Small intestine (tissue), 7 donors: Measurements from ENCODE around the gene LCAT. TPM values are rescaled to one million over a fixed set of nuclear protein-coding genes. Genes with fewer than 3 reads are reported as not detected.

ENCODE experiments used
- DNase-seq, 2 donors: peaks; one replicate each; pipeline versions ENCODE4 v3.0.0 to v3.0.0-alpha.2; 2013
- FAIRE-seq: peaks from 2 replicates; lab custom pipeline; 2012; peaks lifted over from hg19 to GRCh38; lab: Jason Lieb, UNC
- H3K27ac ChIP-seq, 3 donors: one replicate each; pipeline ENCODE4 v1.5.1; 2013; ENCODE audit warnings: low read length in 2 of 3, mild to moderate bottlenecking in 2 of 3, control low read depth in 1 of 3, inconsistent platforms in 1 of 3, low read depth in 1 of 3, moderate library complexity in 1 of 3
- H3K27me3 ChIP-seq, 3 donors: one replicate each; pipeline ENCODE4 v1.6.1; 2013; ENCODE audit warnings: low read length in 3 of 3, inconsistent platforms in 1 of 3; ENCODE audit not compliant: control insufficient read depth in 3 of 3, insufficient read depth in 3 of 3
- H3K36me3 ChIP-seq, 3 donors: one replicate each; pipeline ENCODE4 v1.6.1; 2013; ENCODE audit warnings: low read length in 3 of 3, inconsistent platforms in 1 of 3, low read depth in 1 of 3, mild to moderate bottlenecking in 1 of 3, moderate library complexity in 1 of 3; ENCODE audit not compliant: control insufficient read depth in 3 of 3, insufficient read depth in 2 of 3
- H3K4me1 ChIP-seq, 3 donors: one replicate each; pipeline ENCODE4 v1.6.1; 2013; ENCODE audit warnings: low read length in 2 of 3, inconsistent platforms in 1 of 3, low read depth in 1 of 3, mild to moderate bottlenecking in 1 of 3, moderate library complexity in 1 of 3; ENCODE audit not compliant: control insufficient read depth in 3 of 3, insufficient read depth in 2 of 3
- H3K4me3 ChIP-seq, 3 donors: one replicate each; pipeline ENCODE4 v1.5.1; 2013; ENCODE audit warnings: low read length in 3 of 3, control low read depth in 1 of 3, inconsistent platforms in 1 of 3, low read depth in 1 of 3, mild to moderate bottlenecking in 1 of 3, moderate library complexity in 1 of 3
- H3K9me3 ChIP-seq, 2 donors: one replicate each; pipeline ENCODE4 v1.6.1; 2013; ENCODE audit warnings: low read depth in 1 of 2, low read length in 1 of 2; ENCODE audit not compliant: control insufficient read depth in 2 of 2, insufficient read depth in 1 of 2
- WGBS, 3 donors: extraction: QIAGEN DNeasy Blood & Tissue Kit; methylation state at CpG; one replicate each; pipeline ENCODE4 v1.1.7; 2013; 5-methylcytosine and 5-hydroxymethylcytosine counted together
- polyA plus RNA-seq, 4 donors: library from polyadenylated mRNA; stranded (reverse) in 3 of 4; unstranded in 1 of 4; fragments of 200-250 nt in 3 of 4; fragments of 120-200 nt in 1 of 4; gene quantifications; one replicate each; pipeline versions ENCODE4 v1.2.1 to v1.2.3, GENCODE V29; 2013
- donor health status: healthy with polysubstance abuse.
- donor health status: control.
- donor health status: control.
- donor health status: Bipolar disorder and iron deficiency.
- donor health status: healthy.

Gene LCAT
- polyA plus RNA-seq, 4 donors, result 0.54 to 10.1 (median 2.9) TPM

DNA sequence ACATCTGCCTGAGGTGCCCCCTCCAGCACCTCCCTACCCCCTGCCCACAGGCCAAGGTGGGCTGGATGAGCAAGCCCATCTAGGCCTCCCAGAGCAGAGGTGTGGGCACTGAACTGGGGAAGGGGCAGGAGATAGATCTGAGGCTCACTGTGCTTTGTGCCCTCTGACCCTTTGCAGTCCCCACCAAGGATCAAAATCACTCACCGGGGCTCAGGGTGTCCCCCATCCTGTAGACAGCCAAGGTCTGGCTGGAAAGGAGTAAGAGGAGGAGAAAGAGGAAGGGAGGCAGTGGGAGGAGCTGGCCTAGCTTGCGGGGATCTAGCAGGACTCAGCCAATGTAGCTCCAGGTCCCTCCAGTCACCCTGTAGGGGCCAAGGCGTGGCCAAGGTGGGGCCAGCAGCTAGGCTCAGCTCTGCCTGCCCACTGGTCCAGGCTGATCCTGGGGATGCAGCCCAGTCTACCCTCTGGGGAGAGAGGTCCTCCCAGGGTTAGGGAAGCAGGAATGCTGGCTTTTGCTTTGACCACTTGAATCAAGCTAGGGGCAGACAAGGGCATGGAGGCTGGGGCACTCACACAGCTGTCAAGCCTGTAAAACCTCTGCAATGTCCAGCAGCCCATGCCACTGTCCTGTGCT, 22.7 kb upstream of the LCAT start:
- WGBS, 3 donors, result 63 to 83% (median 77%) methylated on average over 3 of the region's 3 CpGs
- Histone ChIP-seq H3K27me3 (peaks cover 0 to 5% (median 3%) of the 10 kb centered on the region in 3 donors), H3K4me3 (peak overlapping the region in 1 of 3 donors; percentile 64), H3K27ac (peak overlapping the region in 1 of 3 donors; percentile 14), H3K4me1 (peaks cover 0 to 31% (median 0%) of the 10 kb centered on the region in 3 donors), H3K36me3 (peaks cover 0 to 35% (median 0%) of the 10 kb centered on the region in 3 donors), H3K9me3 (no peaks in the 10 kb centered on the region)
- DNase-seq, result no peak
- FAIRE-seq, result no peak

GRCh38 chr16:67965668-67966548, 22.0 kb upstream of the LCAT start:
- Histone ChIP-seq H3K4me1 (peaks cover 0 to 31% (median 0%) of the 10 kb centered on the region in 3 donors), H3K36me3 (peaks cover 0 to 42% (median 0%) of the 10 kb centered on the region in 3 donors), H3K27me3 (peaks cover 0 to 5% (median 3%) of the 10 kb centered on the region in 3 donors), H3K27ac (peak overlapping the region in 1 of 3 donors; percentile 15), H3K9me3 (no peaks in the 10 kb centered on the region), H3K4me3 (no peak overlapping the region)
- FAIRE-seq (no peak), DNase-seq (no peak)
- WGBS, 3 donors, result 76 to 92% (median 86%) methylated on average over 11 of the region's 11 CpGs

DNA sequence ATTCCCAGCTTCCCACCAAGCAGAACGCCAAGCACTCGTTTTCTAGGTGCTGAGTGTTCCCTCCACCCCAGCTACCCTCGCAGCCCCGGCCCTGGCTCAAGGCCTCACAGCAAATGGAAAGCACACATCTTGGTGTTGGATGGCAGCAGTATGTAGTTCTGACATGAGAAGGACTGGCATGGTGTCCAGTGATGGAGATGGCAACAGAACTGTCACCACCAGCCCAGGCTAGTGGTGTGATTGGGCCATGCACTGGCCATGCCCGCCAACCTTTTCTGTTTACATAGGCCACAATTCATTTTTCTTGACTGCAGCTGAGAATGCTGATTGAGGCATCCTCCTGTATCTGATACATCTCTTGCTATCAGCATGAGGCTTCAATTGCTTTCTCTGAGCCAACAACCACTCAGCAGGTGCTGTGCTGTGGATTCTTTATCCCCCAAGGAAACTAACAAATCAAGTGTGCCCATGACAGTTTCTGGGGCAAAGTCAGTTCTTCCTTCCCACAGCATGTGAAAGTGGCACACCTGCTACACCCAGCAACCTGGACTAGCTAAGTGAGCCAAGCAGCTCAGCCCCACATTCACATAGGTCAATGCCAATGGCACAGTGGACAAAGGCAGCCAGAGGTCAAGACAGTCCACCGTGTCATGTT, 20.7 kb upstream of the LCAT start:
- H3K27ac ChIP-seq, result no peak overlapping the region
- WGBS, 3 donors, result 81 to 87% (median 86%) methylated on average over 6 of the region's 6 CpGs
- FAIRE-seq, result no peak

GRCh38 chr16:67963662-67964321, 19.9 kb upstream of the LCAT start:
- peaks cover 0 to 63% (median 0%) of the 10 kb centered on the region in 3 donors for H3K36me3 ChIP-seq
- DNase-seq (peak; percentile 20 to 72), FAIRE-seq (no peak)
- H3K27ac ChIP-seq, result peak overlapping the region in 1 of 3 donors; percentile 8
- 43 to 62% (median 58%) methylated on average over 32 of the region's 32 CpGs for WGBS, 3 donors
- H3K9me3 ChIP-seq, result no peaks in the 10 kb centered on the region
- peak overlapping the region in 1 of 3 donors; percentile 45 for H3K4me3 ChIP-seq
- H3K27me3 ChIP-seq, result peaks cover 0 to 3% (median 0%) of the 10 kb centered on the region in 3 donors
- H3K4me1 ChIP-seq, result peaks cover 0 to 31% (median 0%) of the 10 kb centered on the region in 3 donors

More for the DNA sequence above, 20.7 kb upstream of the LCAT start:
- Histone ChIP-seq H3K4me1 (peaks cover 0 to 31% (median 0%) of the 10 kb centered on the region in 3 donors), H3K4me3 (no peak overlapping the region), H3K27me3 (peaks cover 0 to 3% (median 3%) of the 10 kb centered on the region in 3 donors), H3K9me3 (no peaks in the 10 kb centered on the region), H3K36me3 (peaks cover 0 to 55% (median 0%) of the 10 kb centered on the region in 3 donors)
- DNase-seq, result no peak

DNA sequence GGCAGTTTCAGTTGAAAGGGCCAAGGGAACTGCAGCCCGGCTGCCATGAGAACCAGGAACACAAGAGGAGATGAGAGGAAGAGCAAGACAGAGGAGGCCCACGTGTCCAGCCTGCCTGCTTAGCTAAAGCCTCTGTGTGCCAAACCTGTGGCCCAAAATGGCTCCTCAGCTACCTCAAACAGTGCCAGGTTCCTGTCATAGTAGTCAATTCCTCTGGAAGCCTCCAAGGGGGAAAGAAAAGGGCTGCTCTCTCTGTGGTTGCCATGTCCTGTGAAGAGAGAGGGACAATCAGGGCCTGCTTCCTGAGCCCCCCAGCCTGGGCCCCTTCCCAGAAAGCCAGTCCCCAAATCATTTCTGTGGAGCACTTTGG, 19.4 kb upstream of the LCAT start:
- Histone ChIP-seq H3K9me3 (no peaks in the 10 kb centered on the region), H3K36me3 (peaks cover 0 to 69% (median 0%) of the 10 kb centered on the region in 3 donors), H3K4me3 (peak overlapping the region in 1 of 3 donors; percentile 45), H3K4me1 (peaks cover 0 to 31% (median 0%) of the 10 kb centered on the region in 3 donors), H3K27ac (peak overlapping the region in 1 of 3 donors; percentile 8), H3K27me3 (peaks cover 0 to 3% (median 0%) of the 10 kb centered on the region in 3 donors)
- no peak for FAIRE-seq
- 68 to 86% (median 70%) methylated on average over 2 of the region's 2 CpGs for WGBS, 3 donors
- no peak for DNase-seq

GRCh38 chr16:67962135-67962534, 18.2 kb upstream of the LCAT start:
- no peak for DNase-seq
- Histone ChIP-seq H3K27ac (peak overlapping the region in 1 of 3 donors; percentile 19), H3K4me3 (no peak overlapping the region), H3K4me1 (peaks cover 0 to 24% (median 0%) of the 10 kb centered on the region in 3 donors), H3K27me3 (no peaks in the 10 kb centered on the region), H3K36me3 (peaks cover 0 to 78% (median 0%) of the 10 kb centered on the region in 3 donors), H3K9me3 (no peaks in the 10 kb centered on the region)
- no peak for FAIRE-seq
- WGBS, 3 donors, result 76 to 93% (median 83%) methylated on average over 8 of the region's 8 CpGs

GRCh38 chr16:67961551-67961957, 17.6 kb upstream of the LCAT start:
- 17 to 62% (median 39%) methylated on average over 11 to 13 of the region's 13 CpGs for WGBS, 3 donors
- Histone ChIP-seq H3K36me3 (peaks cover 0 to 78% (median 0%) of the 10 kb centered on the region in 3 donors), H3K27ac (peak overlapping the region in 1 of 3 donors; percentile 45), H3K27me3 (no peaks in the 10 kb centered on the region), H3K4me1 (peaks cover 0 to 19% (median 0%) of the 10 kb centered on the region in 3 donors), H3K4me3 (no peak overlapping the region), H3K9me3 (no peaks in the 10 kb centered on the region)
- DNase-seq, result peak in 1 of 2 donors; percentile 74
- no peak for FAIRE-seq
